HepG2 (cell line): ENCODE results near the gene SEPTIN10.

Experiments
- CHD4 ChIP-seq: fragments of 200-600 bp; sonication (generic); IDR thresholded peaks from 2 replicates; pipeline ENCODE4 v1.7.0; 2017; ENCODE audit warnings: mild to moderate bottlenecking, low read length, borderline replicate concordance
- ELF1 ChIP-seq: sonication (generic); formaldehyde crosslinking; IDR thresholded peaks from 2 replicates; pipeline ENCODE4 v1.4.0; 2020; ENCODE audit warnings: missing genetic modification reagents
- HDAC6 ChIP-seq: fragments of 200-600 bp; sonication (generic); IDR thresholded peaks from 2 replicates; pipeline ENCODE4 v1.7.0; 2017; ENCODE audit warnings: mild to moderate bottlenecking, antibody characterized with exemption, low read length, low read depth
- KAT8 ChIP-seq: IDR thresholded peaks from 2 replicates; pipeline ENCODE4 v1.6.1; 2016; ENCODE audit warnings: missing genetic modification reagents, missing compliant biosample characterization
- MEIS1 ChIP-seq: sonication (generic); formaldehyde crosslinking; IDR thresholded peaks from 2 replicates; pipeline ENCODE4 v1.9.0; 2021; ENCODE audit warnings: mild to moderate bottlenecking, missing genetic modification reagents, moderate library complexity, borderline replicate concordance
- RAD51 ChIP-seq: fragments of 450-650 bp; IDR thresholded peaks from 2 replicates; pipeline ENCODE4 v1.6.1; 2016; ENCODE audit warnings: borderline replicate concordance
- SNAPC4 ChIP-seq: sonication (generic); formaldehyde crosslinking; IDR thresholded peaks from 2 replicates; pipeline ENCODE4 v1.4.0; 2020; ENCODE audit warnings: mild to moderate bottlenecking, missing genetic modification reagents
- ZC3H13 ChIP-seq: sonication (generic); formaldehyde crosslinking; IDR thresholded peaks from 2 replicates; pipeline ENCODE4 v1.8.1; 2023; ENCODE audit warnings: mild to moderate bottlenecking, missing genetic modification reagents, moderate library complexity
- ZNF24 ChIP-seq: fragments of 450-650 bp; IDR thresholded peaks from 2 replicates; pipeline ENCODE4 v1.6.1; 2017; ENCODE audit warnings: antibody characterized with exemption, mild to moderate bottlenecking
- TF ChIP-seq, protein P1 (sequence below): sonication (generic); formaldehyde crosslinking; IDR thresholded peaks from 2 replicates; pipeline ENCODE4 v1.4.0; 2020; ENCODE audit warnings: missing genetic modification reagents

GRCh38 chr2:109513749-109514588 is 99.8 kb downstream of the SEPTIN10 start:
- TF ChIP-seq MEIS1 (CRISPR knock-in tag) (no peak), KAT8 (no peak), ELF1 (CRISPR knock-in tag) (no peak), SNAPC4 (CRISPR knock-in tag) (no peak), ZC3H13 (CRISPR knock-in tag) (no peak), RAD51 (no peak), CHD4 (no peak), ZNF24 (no peak), HDAC6 (no peak)
- TF ChIP-seq, protein P1, sequence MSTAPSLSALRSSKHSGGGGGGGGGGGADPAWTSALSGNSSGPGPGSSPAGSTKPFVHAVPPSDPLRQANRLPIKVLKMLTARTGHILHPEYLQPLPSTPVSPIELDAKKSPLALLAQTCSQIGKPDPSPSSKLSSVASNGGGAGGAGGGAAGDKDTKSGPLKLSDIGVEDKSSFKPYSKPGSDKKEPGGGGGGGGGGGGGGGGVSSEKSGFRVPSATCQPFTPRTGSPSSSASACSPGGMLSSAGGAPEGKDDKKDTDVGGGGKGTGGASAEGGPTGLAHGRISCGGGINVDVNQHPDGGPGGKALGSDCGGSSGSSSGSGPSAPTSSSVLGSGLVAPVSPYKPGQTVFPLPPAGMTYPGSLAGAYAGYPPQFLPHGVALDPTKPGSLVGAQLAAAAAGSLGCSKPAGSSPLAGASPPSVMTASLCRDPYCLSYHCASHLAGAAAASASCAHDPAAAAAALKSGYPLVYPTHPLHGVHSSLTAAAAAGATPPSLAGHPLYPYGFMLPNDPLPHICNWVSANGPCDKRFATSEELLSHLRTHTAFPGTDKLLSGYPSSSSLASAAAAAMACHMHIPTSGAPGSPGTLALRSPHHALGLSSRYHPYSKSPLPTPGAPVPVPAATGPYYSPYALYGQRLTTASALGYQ: no peak
